PC-9 (cell line): ENCODE measurements around the gene KCNJ11.

Experiments used
- CTCF ChIP-seq: fragments of 200-600 bp; sonication (generic); conservative IDR thresholded peaks from 2 replicates; pipeline ENCODE4 v1.6.1; 2017; ENCODE audit warnings: mixed run types, antibody characterized with exemption, mild to moderate bottlenecking, moderate library complexity
- EZH2 ChIP-seq: fragments of 200-600 bp; sonication (generic); IDR thresholded peaks from 2 replicates; pipeline ENCODE4 v1.8.0; 2017; ENCODE audit warnings: antibody characterized with exemption, low read depth

GRCh38 chr11:17381156-17381555, 7.3 kb downstream of the KCNJ11 start:
- no peak for TF ChIP-seq CTCF
- no peak for TF ChIP-seq EZH2
